CD14-positive monocyte (primary cell): ENCODE measurements around the gene ZNF816. TPM values are rescaled to one million over a fixed set of nuclear protein-coding genes. Genes with fewer than 3 reads are reported as not detected.

ENCODE experiments used
- DNase-seq, 3 donors: peaks; one replicate each; pipeline ENCODE4 v3.0.0-alpha.2; 2011 to 2022
- H2AFZ ChIP-seq: 2 replicates; pipeline ENCODE4 v1.6.0; 2012; ENCODE audit warnings: mild to moderate bottlenecking, low read depth, low read length, inconsistent platforms; ENCODE audit not compliant: insufficient read depth, poor library complexity, severe bottlenecking
- H3K27ac ChIP-seq, 2 donors: 1 replicate in 1 of 2; 2 replicates in 1 of 2; pipeline ENCODE4 v1.5.1; 2012 to 2013; ENCODE audit warnings: low read length in 2 of 2, control low read depth in 1 of 2, inconsistent platforms in 1 of 2, low read depth in 1 of 2, mild to moderate bottlenecking in 1 of 2
- H3K27me3 ChIP-seq, 2 donors: one replicate each; pipeline versions ENCODE4 v1.6.0 to v1.6.1; 2011 to 2013; ENCODE audit warnings: low read length in 2 of 2; ENCODE audit not compliant: control insufficient read depth in 2 of 2, insufficient read depth in 2 of 2
- H3K36me3 ChIP-seq, 2 donors: replicated peaks in 1 of 2; 1 replicate in 1 of 2; 2 replicates in 1 of 2; pipeline versions ENCODE4 v1.5.1 to v1.6.1; 2012 to 2013; ENCODE audit warnings: low read length in 2 of 2, control low read depth in 1 of 2, inconsistent platforms in 1 of 2, mild to moderate bottlenecking in 1 of 2; ENCODE audit not compliant: insufficient read depth in 2 of 2, control insufficient read depth in 1 of 2
- H3K4me1 ChIP-seq, 2 donors: 1 replicate in 1 of 2; 2 replicates in 1 of 2; pipeline versions ENCODE4 v1.5.1 to v1.6.1; 2012 to 2013; ENCODE audit warnings: low read length in 2 of 2, control low read depth in 1 of 2, inconsistent platforms in 1 of 2, mild to moderate bottlenecking in 1 of 2, moderate library complexity in 1 of 2; ENCODE audit not compliant: insufficient read depth in 2 of 2, control insufficient read depth in 1 of 2
- H3K4me2 ChIP-seq: replicated peaks from 2 replicates; pipeline ENCODE3; 2012; ENCODE audit warnings: low read length, moderate library complexity, mild to moderate bottlenecking; ENCODE audit not compliant: poor library complexity, severe bottlenecking; ENCODE audit errors: extremely low read depth
- H3K4me3 ChIP-seq, 3 experiments: fragments of 200-600 bp in 1 of 3; sonication (generic) in 1 of 3; replicated peaks in 1 of 3; 1 replicate in 2 of 3; 2 replicates in 1 of 3; pipeline ENCODE4 v1.5.1; 2011 to 2013; ENCODE audit warnings: low read length in 3 of 3, mild to moderate bottlenecking in 3 of 3, control low read depth in 2 of 3, low read depth in 2 of 3, inconsistent platforms in 1 of 3, moderate library complexity in 1 of 3
- H3K79me2 ChIP-seq: 2 replicates; pipeline ENCODE4 v1.6.0; 2012; ENCODE audit warnings: mild to moderate bottlenecking, control low read depth, inconsistent platforms, low read length, moderate library complexity; ENCODE audit not compliant: insufficient read depth
- H3K9ac ChIP-seq: 2 replicates; pipeline ENCODE4 v1.6.0; 2017; ENCODE audit warnings: low read length, mild to moderate bottlenecking; ENCODE audit not compliant: insufficient read depth, poor library complexity, severe bottlenecking
- H3K9me3 ChIP-seq, 2 donors: replicated peaks in 1 of 2; 1 replicate in 1 of 2; 2 replicates in 1 of 2; pipeline versions ENCODE4 v1.5.1 to v1.6.1; 2012 to 2013; ENCODE audit warnings: low read length in 2 of 2, control low read depth in 1 of 2; ENCODE audit not compliant: control insufficient read depth in 1 of 2, insufficient read depth in 1 of 2
- H4K20me1 ChIP-seq: 2 replicates; pipeline ENCODE4 v1.6.0; 2012; ENCODE audit warnings: mild to moderate bottlenecking, low read length, control low read depth, moderate library complexity; ENCODE audit not compliant: insufficient read depth
- H3K27ac Mint-ChIP-seq, 7 donors: one replicate each; pipeline ENCODE4 v1.8.0; 2020; ENCODE audit warnings: mild to moderate bottlenecking in 7 of 7, mixed read lengths in 7 of 7, moderate library complexity in 6 of 7, inconsistent platforms in 2 of 7
- H3K27me3 Mint-ChIP-seq, 3 donors: one replicate each; pipeline ENCODE4 v1.8.0; 2021 to 2022; ENCODE audit warnings: low read depth in 3 of 3, mild to moderate bottlenecking in 3 of 3, mixed read lengths in 3 of 3, moderate library complexity in 3 of 3, inconsistent platforms in 1 of 3
- H3K36me3 Mint-ChIP-seq, 2 donors: one replicate each; pipeline ENCODE4 v1.8.0; 2020; ENCODE audit warnings: mixed read lengths in 2 of 2, inconsistent platforms in 1 of 2, mild to moderate bottlenecking in 1 of 2
- H3K4me1 Mint-ChIP-seq: one replicate; pipeline ENCODE4 v1.8.0; 2020; ENCODE audit warnings: mild to moderate bottlenecking, mixed read lengths
- H3K4me3 Mint-ChIP-seq, 2 donors: one replicate each; pipeline ENCODE4 v1.8.0; 2020; ENCODE audit warnings: mild to moderate bottlenecking in 2 of 2, mixed read lengths in 2 of 2, moderate library complexity in 1 of 2
- H3K9me3 Mint-ChIP-seq, 7 donors: one replicate each; pipeline ENCODE4 v1.8.0; 2020 to 2022; ENCODE audit warnings: mixed read lengths in 7 of 7, mild to moderate bottlenecking in 6 of 7, moderate library complexity in 6 of 7, inconsistent platforms in 2 of 7
- WGBS: methylation state at CpG from one replicate; pipeline ENCODE4 v1.1.5; 2013; ENCODE audit warnings: missing lambda C conversion rate; ENCODE audit not compliant: insufficient coverage; 5-methylcytosine and 5-hydroxymethylcytosine counted together
- intact Hi-C, 2 donors: fragments of 100-400 bp; cut with micrococcal nuclease; formaldehyde crosslinking; loops; one replicate each; pipeline versions ENCODE4 v1.15.0 to v1.15.1; 2023
- polyA plus RNA-seq, 3 donors: library from polyadenylated mRNA; depleted of rRNA in 1 of 3; unstranded in 2 of 3; stranded (reverse) in 1 of 3; fragments of 300-500 nt in 2 of 3; fragments of >200 nt in 1 of 3; fragmentation: Illumina TruSeq in 2 of 3; gene quantifications; 1 replicate in 2 of 3; 2 replicates in 1 of 3; pipeline ENCODE4 v1.2.3, GENCODE V29; 2012 to 2021
- TF ChIP-seq, protein P1 (sequence below): fragments of 200-600 bp; IDR thresholded peaks from one replicate; pipeline ENCODE4 v1.8.0; 2022; ENCODE audit warnings: antibody characterized with exemption, mild to moderate bottlenecking

The ZNF816 gene
- polyA plus RNA-seq, 3 donors: 1.4 to 4.3 (median 2.0) TPM

DNA sequence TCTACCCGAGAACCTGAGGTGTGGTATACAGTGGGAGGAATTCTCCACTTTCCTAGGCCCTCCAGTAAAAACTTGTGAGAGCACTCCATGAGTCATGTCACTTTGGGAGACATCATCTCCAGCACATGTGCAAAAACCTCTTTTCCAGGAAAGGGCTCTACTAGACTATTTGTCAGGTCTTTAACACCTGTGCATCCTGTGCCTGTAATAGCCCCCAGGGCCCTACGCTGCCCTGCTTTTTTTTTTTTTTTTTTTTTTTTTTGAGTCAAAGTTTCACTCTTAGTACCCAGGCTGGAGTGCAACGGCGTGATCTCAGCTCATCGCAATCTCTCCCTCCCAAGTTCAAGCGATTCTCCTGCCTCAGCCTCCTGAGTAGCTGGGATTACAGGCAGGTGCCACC is 49.3 kb upstream of the ZNF816 start:
- TF ChIP-seq, protein P1, sequence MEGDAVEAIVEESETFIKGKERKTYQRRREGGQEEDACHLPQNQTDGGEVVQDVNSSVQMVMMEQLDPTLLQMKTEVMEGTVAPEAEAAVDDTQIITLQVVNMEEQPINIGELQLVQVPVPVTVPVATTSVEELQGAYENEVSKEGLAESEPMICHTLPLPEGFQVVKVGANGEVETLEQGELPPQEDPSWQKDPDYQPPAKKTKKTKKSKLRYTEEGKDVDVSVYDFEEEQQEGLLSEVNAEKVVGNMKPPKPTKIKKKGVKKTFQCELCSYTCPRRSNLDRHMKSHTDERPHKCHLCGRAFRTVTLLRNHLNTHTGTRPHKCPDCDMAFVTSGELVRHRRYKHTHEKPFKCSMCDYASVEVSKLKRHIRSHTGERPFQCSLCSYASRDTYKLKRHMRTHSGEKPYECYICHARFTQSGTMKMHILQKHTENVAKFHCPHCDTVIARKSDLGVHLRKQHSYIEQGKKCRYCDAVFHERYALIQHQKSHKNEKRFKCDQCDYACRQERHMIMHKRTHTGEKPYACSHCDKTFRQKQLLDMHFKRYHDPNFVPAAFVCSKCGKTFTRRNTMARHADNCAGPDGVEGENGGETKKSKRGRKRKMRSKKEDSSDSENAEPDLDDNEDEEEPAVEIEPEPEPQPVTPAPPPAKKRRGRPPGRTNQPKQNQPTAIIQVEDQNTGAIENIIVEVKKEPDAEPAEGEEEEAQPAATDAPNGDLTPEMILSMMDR: no peak
- Histone ChIP-seq H3K9me3 (peaks cover 83 to 87% of the 10 kb centered on the region in 2 donors), H3K9ac (no peak overlapping the region), H3K27ac (no peak overlapping the region), H3K79me2 (no peaks in the 10 kb centered on the region), H3K4me1 (no peaks in the 10 kb centered on the region), H3K27me3 (no peaks in the 10 kb centered on the region), H2AFZ (no peak overlapping the region), H3K4me3 (no peak overlapping the region), H3K36me3 (no peaks in the 10 kb centered on the region), H4K20me1 (no peaks in the 10 kb centered on the region), H3K4me2 (no peak overlapping the region)
- no peak overlapping the region for H3K27ac Mint-ChIP-seq
- intact Hi-C loops: no loop called here
- H3K9me3 Mint-ChIP-seq: peaks cover 37 to 87% (median 81%) of the 10 kb centered on the region in 7 donors
- 100% methylated on average over 1 of the region's 6 CpGs for WGBS
- H3K27me3 Mint-ChIP-seq: peaks cover 0 to 3% (median 1%) of the 10 kb centered on the region in 3 donors
- no peaks in the 10 kb centered on the region for H3K4me1 Mint-ChIP-seq
- DNase-seq: no peak
- H3K36me3 Mint-ChIP-seq: no peaks in the 10 kb centered on the region
- H3K4me3 Mint-ChIP-seq: no peak overlapping the region

DNA sequence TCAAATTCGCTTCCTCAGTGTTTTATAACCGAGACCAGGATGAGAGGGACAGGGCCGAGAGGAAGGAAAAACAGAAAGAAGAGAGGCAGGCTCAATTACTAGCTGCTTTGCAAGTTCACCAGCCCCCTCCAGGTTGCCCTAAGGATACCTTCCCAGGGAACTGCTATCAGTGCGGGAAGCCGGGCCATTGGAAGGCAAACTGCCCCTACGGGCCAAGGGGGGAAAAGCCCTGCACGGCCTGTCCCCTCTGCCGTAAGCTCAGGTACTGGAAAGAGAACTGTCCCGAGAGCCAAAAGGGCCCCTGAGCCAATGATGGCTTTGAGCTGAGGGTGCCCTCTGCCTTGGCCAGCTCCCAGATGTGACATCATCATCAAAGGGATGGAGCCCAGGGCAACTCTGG is 47.8 kb upstream of the ZNF816 start:
- peaks cover 81 to 84% of the 10 kb centered on the region in 2 donors for H3K9me3 ChIP-seq
- H3K9me3 Mint-ChIP-seq: peaks cover 39 to 86% (median 80%) of the 10 kb centered on the region in 7 donors
- no peaks in the 10 kb centered on the region for H3K36me3 ChIP-seq
- H3K27ac ChIP-seq: no peak overlapping the region
- H3K27me3 Mint-ChIP-seq: peaks cover 0 to 3% (median 1%) of the 10 kb centered on the region in 3 donors
- intact Hi-C loops: no loop called here
- peak overlapping the region in 1 of 7 donors; percentile 51 for H3K27ac Mint-ChIP-seq
- TF ChIP-seq, protein P1: no peak
- no peak overlapping the region for H2AFZ ChIP-seq
- H3K4me3 Mint-ChIP-seq: no peak overlapping the region
- H3K4me1 ChIP-seq: no peaks in the 10 kb centered on the region
- H3K4me3 ChIP-seq: no peak overlapping the region
- H4K20me1 ChIP-seq: no peaks in the 10 kb centered on the region
- H3K4me1 Mint-ChIP-seq: no peaks in the 10 kb centered on the region
- no peaks in the 10 kb centered on the region for H3K79me2 ChIP-seq
- no peak overlapping the region for H3K4me2 ChIP-seq
- H3K9ac ChIP-seq: no peak overlapping the region
- H3K36me3 Mint-ChIP-seq: no peaks in the 10 kb centered on the region
- H3K27me3 ChIP-seq: no peaks in the 10 kb centered on the region
- DNase-seq: no peak
- 64% methylated on average over 9 of the region's 9 CpGs for WGBS
